Measurements from ENCODE around the gene SRGAP3.

GRCh38 chr3:9167222-9167621, 82.2 kb downstream of the SRGAP3 start:
- no peak for TF ChIP-seq SREBF2 (IDR thresholded peaks at IDR 0.05; ENCODE audit: low read length)
- TF ChIP-seq ZNF207 (IDR thresholded peaks at IDR 0.05; ENCODE audit: borderline replicate concordance), result no peak
- TF ChIP-seq JUND (IDR thresholded peaks at IDR 0.05; ENCODE audit: low read depth, low read length), result no peak
- TF ChIP-seq, protein P1, sequence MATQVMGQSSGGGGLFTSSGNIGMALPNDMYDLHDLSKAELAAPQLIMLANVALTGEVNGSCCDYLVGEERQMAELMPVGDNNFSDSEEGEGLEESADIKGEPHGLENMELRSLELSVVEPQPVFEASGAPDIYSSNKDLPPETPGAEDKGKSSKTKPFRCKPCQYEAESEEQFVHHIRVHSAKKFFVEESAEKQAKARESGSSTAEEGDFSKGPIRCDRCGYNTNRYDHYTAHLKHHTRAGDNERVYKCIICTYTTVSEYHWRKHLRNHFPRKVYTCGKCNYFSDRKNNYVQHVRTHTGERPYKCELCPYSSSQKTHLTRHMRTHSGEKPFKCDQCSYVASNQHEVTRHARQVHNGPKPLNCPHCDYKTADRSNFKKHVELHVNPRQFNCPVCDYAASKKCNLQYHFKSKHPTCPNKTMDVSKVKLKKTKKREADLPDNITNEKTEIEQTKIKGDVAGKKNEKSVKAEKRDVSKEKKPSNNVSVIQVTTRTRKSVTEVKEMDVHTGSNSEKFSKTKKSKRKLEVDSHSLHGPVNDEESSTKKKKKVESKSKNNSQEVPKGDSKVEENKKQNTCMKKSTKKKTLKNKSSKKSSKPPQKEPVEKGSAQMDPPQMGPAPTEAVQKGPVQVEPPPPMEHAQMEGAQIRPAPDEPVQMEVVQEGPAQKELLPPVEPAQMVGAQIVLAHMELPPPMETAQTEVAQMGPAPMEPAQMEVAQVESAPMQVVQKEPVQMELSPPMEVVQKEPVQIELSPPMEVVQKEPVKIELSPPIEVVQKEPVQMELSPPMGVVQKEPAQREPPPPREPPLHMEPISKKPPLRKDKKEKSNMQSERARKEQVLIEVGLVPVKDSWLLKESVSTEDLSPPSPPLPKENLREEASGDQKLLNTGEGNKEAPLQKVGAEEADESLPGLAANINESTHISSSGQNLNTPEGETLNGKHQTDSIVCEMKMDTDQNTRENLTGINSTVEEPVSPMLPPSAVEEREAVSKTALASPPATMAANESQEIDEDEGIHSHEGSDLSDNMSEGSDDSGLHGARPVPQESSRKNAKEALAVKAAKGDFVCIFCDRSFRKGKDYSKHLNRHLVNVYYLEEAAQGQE (IDR thresholded peaks at IDR 0.05; ENCODE audit: low read depth, low read length), result no peak
- TF ChIP-seq CREM (IDR thresholded peaks at IDR 0.05; ENCODE audit: low read depth), result no peak
- no peak for TF ChIP-seq BHLHE40 (IDR thresholded peaks at IDR 0.05; ENCODE audit: borderline replicate concordance in 1 of 2, low read depth in 2 of 2, low read length in 1 of 2)
- TF ChIP-seq CBX5 (IDR thresholded peaks at IDR 0.05; ENCODE audit: low read depth), result no peak
- no peak for TF ChIP-seq ZNF217 (IDR thresholded peaks at IDR 0.05)
- TF ChIP-seq CREB1 (IDR thresholded peaks at IDR 0.05; ENCODE audit: low read depth), result no peak
- TF ChIP-seq POLR2AphosphoS5 (IDR thresholded peaks at IDR 0.05; ENCODE audit: low read length), result no peak
- TF ChIP-seq CTCF (IDR thresholded peaks at IDR 0.05 in 2 of 3, conservative IDR thresholded peaks at IDR 0.05 in 1 of 3; ENCODE audit: control insufficient read depth in 2 of 3, extremely low read depth in 1 of 3, insufficient read depth in 1 of 3, low read depth in 3 of 3, low read length in 3 of 3), result no peak
- TF ChIP-seq NFYB (IDR thresholded peaks at IDR 0.05; ENCODE audit: insufficient read depth, low read depth, low read length), result no peak
- TF ChIP-seq FOXK2 (IDR thresholded peaks at IDR 0.05), result no peak
- no peak for TF ChIP-seq POLR2AphosphoS2 (IDR thresholded peaks at IDR 0.05; ENCODE audit: low read depth, low read length)
